ENCODE data around the gene VAV2. TPM values are rescaled to one million over a fixed set of nuclear protein-coding genes. Genes with fewer than 3 reads are reported as not detected.
"Not testable (repeated sequence)": the region's sequence is repeated elsewhere in the genome, so short reads cannot be mapped to it uniquely, and the experiment has no call there.

VAV2 gene
- total RNA-seq, 1 donor from 2014 or later: 4.9 TPM

GRCh38 chr9:133754688-133755227, 237.4 kb downstream of the VAV2 start:
- DNase-seq (no peak), ATAC-seq (ENCODE audit: poor library complexity) (no peak)
- intact Hi-C loops (cut with DNase I): no loop called here

DNA sequence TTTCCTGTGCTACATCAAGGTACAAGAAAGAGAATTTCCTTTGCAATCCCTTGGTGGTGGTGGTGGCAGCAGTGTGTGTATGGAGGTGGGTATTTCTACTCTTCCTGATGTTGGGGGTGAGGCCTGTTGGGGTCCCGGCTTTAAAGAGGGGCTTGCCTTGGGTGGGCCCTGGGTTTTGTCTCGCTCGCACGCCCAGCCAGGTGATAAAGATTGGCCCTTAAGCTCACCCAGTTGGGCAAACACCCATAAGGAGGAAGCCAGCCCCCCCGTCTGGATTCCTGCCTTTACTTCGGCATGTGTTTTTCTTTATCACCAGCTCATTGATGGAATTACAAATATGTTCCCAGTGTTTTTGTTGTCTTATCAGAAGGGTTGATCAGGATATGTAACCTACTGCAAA, 237.9 kb downstream of the VAV2 start:
- DNase-seq (peak; percentile 26), ATAC-seq (ENCODE audit: poor library complexity) (no peak)
- intact Hi-C loops (cut with DNase I): no loop called here

GRCh38 chr9:133752739-133753446, 239.2 kb downstream of the VAV2 start:
- no peak for ATAC-seq (ENCODE audit: poor library complexity)
- intact Hi-C loops (cut with DNase I): no loop called here
- DNase-seq: no peak

DNA sequence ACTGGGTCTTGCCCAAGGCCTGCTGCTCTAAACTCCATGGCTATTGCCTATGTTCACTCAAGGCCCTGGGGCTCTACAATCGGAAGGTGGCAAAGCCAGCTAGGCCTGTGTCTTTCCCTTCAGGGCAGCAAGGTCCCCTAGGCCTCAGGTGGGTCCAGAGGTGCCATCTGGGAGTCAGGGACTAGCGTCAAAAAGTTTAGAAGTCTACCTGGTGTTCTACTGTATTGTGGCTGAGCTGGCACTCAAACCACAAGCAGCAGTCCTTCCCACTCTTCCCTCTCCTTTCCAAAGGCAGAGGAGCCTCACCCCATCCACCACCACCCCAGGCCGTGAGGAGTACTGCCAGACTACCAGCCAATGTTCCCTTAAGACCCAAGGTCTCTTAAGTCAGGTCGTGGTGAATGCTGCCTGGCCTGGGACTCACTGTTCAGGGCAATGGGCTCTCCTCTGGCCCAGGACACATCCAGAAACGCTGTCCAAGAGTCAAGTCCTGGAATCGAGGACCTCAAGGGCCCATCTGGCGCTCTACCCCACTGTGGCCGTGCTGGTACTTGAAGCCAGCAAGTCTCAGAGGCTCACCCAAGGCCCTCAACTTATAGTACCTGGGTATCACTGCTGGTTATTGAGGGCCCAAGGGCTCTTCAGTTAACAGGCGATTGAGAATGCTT, 241.0 kb downstream of the VAV2 start:
- ATAC-seq (ENCODE audit: poor library complexity): no peak
- intact Hi-C loops (cut with DNase I): no loop called here
- no peak for DNase-seq

- intact Hi-C loops (cut with DNase I): no loop called here
Observed at GRCh38 chr9:133747309-133747708, 244.8 kb downstream of the VAV2 start.

DNA sequence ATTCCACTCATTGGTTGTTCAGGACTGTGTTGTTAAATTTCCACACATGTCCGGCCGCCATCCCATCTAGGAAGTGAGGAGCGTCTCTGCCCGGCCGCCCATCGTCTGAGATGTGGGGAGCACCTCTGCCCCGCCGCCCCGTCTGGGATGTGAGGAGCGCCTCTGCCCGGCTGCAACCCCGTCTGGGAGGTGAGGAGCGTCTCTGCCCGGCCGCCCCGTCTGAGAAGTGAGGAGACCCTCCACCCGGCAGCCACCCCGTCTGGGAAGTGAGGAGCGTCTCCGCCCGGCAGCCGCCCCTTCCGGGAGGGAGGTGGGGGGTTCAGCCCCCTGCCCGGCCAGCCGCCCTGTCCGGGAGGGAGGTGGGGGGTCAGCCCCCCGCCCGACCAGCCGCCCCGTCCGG, 247.6 kb downstream of the VAV2 start:
- intact Hi-C loops (cut with DNase I); ATAC-seq (ENCODE audit: poor library complexity); DNase-seq: not testable (repeated sequence)

More at GRCh38 chr9:133747309-133747708, 244.8 kb downstream of the VAV2 start:
- no peak for ATAC-seq (ENCODE audit: poor library complexity)
- no peak for DNase-seq

- intact Hi-C loops (cut with DNase I): no loop called here
- DNase-seq (peak; percentile 80), ATAC-seq (ENCODE audit: poor library complexity) (peak; percentile 78)
Observed at GRCh38 chr9:133742849-133743444, 249.2 kb downstream of the VAV2 start.

DNA sequence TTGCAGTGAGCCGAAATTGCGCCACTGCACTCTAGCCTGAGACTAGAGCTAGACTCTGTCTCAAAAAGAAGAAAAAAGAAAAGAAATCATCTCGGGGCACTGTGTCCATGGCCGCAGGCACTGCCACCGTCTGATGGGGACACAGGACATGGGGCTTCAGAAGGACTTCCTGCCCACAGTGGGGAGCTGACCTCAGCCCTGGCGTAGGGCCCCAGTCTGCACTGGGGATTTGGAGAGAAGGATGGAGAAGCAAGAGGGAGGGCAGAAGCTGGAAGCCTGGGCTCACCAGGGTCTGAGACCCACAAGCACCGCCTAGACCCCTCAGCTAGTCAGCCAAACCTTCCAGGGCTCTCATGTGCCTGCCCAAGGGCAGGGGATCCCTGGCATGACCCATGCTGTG, 249.9 kb downstream of the VAV2 start:
- no peak for DNase-seq
- intact Hi-C loops (cut with DNase I): no loop called here
- no peak for ATAC-seq (ENCODE audit: poor library complexity)

- intact Hi-C loops (cut with DNase I): no loop called here
- DNase-seq: peak; percentile 30
- no peak for ATAC-seq (ENCODE audit: poor library complexity)
Observed at GRCh38 chr9:133741716-133742115, 250.4 kb downstream of the VAV2 start.

DNA sequence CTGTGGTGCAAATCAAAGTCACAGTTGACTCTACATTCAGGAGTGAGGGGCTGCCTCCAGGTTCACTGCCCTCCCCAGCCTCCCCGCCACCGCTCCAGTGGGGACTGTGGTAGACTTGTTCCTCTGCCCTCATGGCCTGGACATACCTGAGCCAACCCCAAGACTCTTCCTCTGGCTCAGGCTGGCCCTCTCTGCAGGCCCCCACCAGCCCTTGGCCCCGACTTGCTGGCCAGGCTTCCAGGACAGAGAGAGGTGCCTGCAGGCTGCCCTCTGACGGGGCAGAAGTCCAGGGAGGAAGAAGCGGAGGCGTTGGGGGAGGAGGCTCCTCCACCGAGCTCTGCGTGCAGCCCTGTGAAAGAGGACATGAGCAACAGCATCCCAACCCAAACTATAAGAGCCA, 251.2 kb downstream of the VAV2 start:
- ATAC-seq (ENCODE audit: poor library complexity) (no peak), DNase-seq (peak; percentile 19)
- intact Hi-C loops (cut with DNase I): no loop called here

- DNase-seq (peak; percentile 35), ATAC-seq (ENCODE audit: poor library complexity) (no peak)
- intact Hi-C loops (cut with DNase I): no loop called here
Observed at GRCh38 chr9:133739408-133740280, 252.5 kb downstream of the VAV2 start.

GRCh38 chr9:133738640-133739225, 253.4 kb downstream of the VAV2 start:
- intact Hi-C loops (cut with DNase I): no loop called here
- DNase-seq: peak; percentile 40

GRCh38 chr9:133737774-133738639, 254.1 kb downstream of the VAV2 start, which contains the start of gene SARDH:
TSS of gene SARDH (minus strand) at chr9:133738352. CDS start at chr9:133734173, 4,179 bp downstream.
- peak; percentile 79 for ATAC-seq (ENCODE audit: poor library complexity)
- DNase-seq: peak; percentile 74
- intact Hi-C loops (cut with DNase I): no loop called here

More at GRCh38 chr9:133738640-133739225, 253.4 kb downstream of the VAV2 start:
- ATAC-seq (ENCODE audit: poor library complexity): no peak

DNA sequence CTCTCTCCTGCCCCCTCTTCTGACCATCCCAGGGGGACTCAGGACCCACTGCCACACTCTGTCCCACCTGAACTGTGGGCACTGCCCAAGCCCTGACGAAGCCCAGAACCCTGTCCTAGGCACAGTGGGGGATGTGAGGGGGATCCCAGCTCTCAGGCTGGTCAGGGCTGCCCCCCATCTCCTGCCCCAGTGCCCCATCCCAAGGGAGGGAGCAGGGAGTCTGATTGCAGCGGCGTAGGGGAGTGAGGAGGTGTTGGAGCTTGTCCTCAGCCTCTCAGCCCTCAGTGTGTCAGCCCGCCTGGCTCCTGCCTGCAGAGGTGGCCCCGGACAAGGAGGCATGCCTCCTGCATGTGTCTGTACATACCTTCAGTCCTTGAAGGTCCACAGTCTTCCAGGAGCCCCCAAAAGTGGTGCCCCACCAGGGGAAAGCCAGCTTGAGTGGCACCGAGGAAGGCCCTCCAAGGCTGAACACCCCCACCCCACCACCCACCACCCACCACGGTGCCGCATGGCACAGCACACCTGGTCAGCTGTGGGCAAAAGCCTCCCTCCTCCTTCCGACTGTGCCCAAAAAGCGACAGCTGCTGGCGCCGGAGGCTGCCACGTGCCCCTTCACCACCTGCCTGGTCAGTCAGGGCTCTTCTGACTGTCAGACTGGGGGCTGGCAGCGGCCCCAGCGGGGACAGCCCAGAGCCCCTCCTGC, 254.9 kb downstream of the VAV2 start:
- ATAC-seq (ENCODE audit: poor library complexity) (no peak), DNase-seq (peak; percentile 33)
- intact Hi-C loops (cut with DNase I): no loop called here

GRCh38 chr9:133735931-133736330, 256.2 kb downstream of the VAV2 start:
- no peak for ATAC-seq (ENCODE audit: poor library complexity)
- intact Hi-C loops (cut with DNase I): no loop called here

GRCh38 chr9:133735415-133735775, 256.7 kb downstream of the VAV2 start:
- no peak for ATAC-seq (ENCODE audit: poor library complexity)
- intact Hi-C loops (cut with DNase I): no loop called here
- DNase-seq: no peak

More at GRCh38 chr9:133735931-133736330, 256.2 kb downstream of the VAV2 start:
- no peak for DNase-seq

Measured in Right ventricle myocardium superior (tissue), 1 donor.